Astrocyte of the cerebellum (primary cell): ENCODE data around the gene SRGAP3.
"Not testable (repeated sequence)": the region's sequence is repeated elsewhere in the genome, so short reads cannot be mapped to it uniquely, and the experiment has no call there.

Experiments used
- DNase-seq: peaks from one replicate; pipeline ENCODE4 v3.0.0-alpha.2; 2011; ENCODE audit warnings: low read depth
- H3K4me3 ChIP-seq: 2 replicates; pipeline ENCODE4 v1.5.1; 2011; ENCODE audit warnings: mild to moderate bottlenecking, low read depth, low read length, moderate library complexity
- in situ Hi-C: cut with HindIII; loops from 2 replicates; pipeline ENCODE4 v1.10.0; 2017; ENCODE audit warnings: low sequenced_read_pairs
- TF ChIP-seq, protein P1 (sequence below): IDR thresholded peaks from 2 replicates; pipeline ENCODE4 v1.5.1; 2012; ENCODE audit warnings: low read length, low read depth, moderate library complexity, mild to moderate bottlenecking; ENCODE audit errors: missing control alignments

The SRGAP3 gene

DNA sequence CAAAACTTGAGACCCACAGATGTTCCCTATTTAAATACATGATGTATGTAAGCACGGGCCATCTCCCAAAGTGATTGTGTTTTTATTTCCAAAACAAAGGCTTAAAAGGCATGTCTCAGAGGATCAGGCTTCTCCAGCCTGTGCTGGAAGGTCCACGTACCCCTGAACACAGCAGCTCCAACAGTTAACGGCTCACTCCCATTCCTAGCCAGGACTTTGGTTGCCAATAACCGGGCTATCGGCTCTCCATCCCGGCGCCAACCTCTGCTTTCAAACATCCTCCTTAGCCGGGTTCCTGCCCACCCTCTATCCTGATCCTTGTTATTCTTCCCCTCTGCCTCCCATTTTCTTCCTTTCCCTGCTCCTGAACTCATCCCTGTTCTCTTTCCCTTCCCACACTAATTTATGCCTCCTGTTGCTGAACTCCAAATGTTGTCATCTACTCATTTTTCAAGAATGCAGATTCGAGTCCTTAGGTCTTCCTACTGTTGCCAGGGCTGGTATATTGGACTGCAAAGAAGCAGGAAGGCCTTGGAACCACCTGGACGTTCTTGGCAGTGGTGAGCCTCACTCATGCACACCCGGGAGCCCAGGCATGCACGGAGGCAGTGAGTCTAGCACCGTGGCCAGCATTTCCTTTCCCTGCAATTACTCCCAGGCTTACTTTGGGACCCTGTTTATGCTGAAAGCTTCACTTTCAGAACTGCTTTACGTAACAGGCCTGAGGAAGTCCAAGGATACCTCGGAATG lies 157.8 kb downstream of the SRGAP3 start:
- TF ChIP-seq, protein P1, sequence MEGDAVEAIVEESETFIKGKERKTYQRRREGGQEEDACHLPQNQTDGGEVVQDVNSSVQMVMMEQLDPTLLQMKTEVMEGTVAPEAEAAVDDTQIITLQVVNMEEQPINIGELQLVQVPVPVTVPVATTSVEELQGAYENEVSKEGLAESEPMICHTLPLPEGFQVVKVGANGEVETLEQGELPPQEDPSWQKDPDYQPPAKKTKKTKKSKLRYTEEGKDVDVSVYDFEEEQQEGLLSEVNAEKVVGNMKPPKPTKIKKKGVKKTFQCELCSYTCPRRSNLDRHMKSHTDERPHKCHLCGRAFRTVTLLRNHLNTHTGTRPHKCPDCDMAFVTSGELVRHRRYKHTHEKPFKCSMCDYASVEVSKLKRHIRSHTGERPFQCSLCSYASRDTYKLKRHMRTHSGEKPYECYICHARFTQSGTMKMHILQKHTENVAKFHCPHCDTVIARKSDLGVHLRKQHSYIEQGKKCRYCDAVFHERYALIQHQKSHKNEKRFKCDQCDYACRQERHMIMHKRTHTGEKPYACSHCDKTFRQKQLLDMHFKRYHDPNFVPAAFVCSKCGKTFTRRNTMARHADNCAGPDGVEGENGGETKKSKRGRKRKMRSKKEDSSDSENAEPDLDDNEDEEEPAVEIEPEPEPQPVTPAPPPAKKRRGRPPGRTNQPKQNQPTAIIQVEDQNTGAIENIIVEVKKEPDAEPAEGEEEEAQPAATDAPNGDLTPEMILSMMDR = no peak
- no peak overlapping the region for H3K4me3 ChIP-seq
- no peak for DNase-seq
- in situ Hi-C loops = no loop called here

DNA sequence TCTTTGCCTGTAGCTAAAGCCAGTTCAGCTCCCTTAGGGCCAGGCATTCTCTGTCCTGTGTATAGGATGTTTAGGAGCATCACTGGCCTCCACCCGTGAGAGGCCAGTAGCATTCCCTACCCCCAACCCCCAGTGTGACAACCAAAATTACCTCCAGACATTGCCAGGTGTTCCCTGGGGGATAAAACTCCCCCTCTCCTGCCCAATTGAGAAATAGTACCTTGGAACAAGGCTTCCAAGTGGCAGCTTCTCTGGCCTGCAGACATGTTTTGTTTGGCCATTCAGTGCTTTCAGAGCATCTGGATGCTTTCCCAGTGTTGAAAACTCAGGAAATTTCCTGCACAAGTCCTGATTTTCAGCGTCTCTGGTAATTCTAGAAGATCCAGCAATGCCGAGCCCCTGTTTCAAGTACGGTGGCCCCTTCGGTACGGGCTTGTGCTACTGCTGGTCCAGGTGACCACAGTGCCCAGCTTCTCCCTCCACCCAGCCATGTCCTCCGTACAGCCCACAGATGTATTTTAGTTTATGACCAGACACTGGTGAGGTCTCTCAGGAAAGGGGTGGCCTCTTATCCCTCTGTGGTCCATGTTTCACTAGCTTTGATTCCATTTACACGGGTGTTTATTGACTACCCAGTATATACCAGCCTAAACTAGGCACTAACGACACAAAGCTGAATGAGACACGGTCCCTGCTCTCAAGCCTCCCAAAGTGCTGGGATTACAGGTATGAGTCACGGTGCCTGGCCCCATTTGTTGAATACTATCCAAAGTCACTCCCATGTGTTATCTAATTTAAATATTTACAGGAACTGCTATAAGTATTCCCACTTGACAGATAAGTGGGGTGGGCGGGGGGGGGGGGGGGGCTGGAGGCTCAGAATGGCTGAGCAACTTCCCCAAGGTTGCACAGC lies 160.7 kb downstream of the SRGAP3 start:
- DNase-seq = peak; percentile 31
- H3K4me3 ChIP-seq = no peak overlapping the region
- in situ Hi-C loops = no loop called here
- TF ChIP-seq, protein P1 = no peak

DNA sequence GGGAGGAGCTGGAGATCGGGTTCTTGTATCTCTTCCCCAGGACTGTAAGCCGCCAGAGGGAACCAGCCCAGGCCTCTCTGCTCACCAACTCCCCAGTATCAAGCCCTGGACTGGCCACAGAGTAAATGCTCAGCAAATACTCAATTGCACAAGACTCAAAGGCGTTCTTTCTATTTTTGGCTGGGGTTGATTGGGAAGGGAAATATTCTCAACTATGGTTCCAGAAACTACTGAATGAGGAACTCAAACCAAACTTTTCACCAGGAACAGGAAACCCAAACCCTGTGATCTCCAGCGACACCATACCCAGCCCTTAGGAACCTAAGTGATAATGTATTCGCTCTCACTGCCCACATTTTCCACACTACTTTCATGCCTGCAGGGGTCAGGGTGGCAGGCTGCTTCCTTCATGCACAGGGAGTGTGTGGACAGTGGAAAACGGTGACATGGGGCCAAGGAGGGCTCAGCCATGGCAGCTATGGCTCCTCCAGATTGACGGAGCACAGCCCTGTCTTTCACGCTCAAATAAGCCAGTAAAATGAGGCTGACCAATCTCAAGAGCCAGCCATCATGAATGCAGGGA lies 161.5 kb downstream of the SRGAP3 start:
- no peak for DNase-seq
- TF ChIP-seq, protein P1 = peak; percentile 7
- H3K4me3 ChIP-seq = no peak overlapping the region
- in situ Hi-C loops = no loop called here

DNA sequence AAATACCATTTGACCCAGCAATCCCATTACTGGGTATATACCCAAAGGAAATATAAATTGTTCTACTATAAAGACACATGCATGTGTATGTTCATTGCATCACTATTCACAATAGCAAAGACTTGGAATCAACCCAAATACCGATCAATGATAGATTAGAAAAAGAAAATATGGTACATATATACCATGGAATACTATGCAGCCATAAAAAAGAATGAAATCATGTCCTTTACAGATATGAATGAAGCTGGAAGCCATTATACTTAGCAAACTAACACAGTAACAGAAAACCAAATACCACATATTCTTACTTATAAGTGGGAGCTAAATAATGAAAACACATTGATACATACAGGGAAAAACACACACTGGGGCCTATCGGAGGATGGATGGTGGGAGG lies 164.0 kb downstream of the SRGAP3 start:
- DNase-seq, H3K4me3 ChIP-seq, in situ Hi-C loops: not testable (repeated sequence)

DNA sequence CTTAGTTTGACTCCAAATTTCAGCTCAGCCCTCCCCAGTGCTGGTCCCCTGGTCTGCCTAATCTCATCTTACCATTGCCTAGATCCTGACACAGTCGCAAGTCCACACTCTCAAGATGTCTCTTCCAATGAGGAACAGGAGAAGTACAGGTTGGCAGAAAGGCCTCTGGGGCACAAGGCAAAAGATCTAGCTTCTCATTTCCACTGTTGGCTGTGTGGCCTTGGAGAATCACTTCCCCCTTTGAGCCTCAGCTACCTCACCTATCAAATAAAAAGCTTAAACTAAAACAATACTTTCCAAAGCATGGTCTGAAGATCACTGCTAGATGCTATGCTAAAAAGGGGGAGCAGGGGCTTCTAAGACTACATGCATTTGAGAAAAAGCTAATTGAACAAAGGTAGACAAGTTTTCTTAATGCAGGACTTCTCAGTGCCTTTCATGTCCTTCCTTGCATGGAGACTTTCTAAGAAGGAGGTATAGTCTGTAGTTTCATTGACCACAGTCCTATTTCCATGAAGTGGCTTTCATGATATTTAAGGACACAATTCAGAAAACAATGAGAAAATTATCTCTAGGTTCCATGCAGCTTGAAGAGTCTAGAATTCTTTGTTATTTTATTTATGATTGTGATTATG lies 168.1 kb downstream of the SRGAP3 start:
- no peak for DNase-seq
- TF ChIP-seq, protein P1 = no peak
- H3K4me3 ChIP-seq = no peak overlapping the region
- in situ Hi-C loops = loop anchor here (5.0 kb wide), 1 partner anchor 84 kb away; no protein-coding TSS in a partner anchor

DNA sequence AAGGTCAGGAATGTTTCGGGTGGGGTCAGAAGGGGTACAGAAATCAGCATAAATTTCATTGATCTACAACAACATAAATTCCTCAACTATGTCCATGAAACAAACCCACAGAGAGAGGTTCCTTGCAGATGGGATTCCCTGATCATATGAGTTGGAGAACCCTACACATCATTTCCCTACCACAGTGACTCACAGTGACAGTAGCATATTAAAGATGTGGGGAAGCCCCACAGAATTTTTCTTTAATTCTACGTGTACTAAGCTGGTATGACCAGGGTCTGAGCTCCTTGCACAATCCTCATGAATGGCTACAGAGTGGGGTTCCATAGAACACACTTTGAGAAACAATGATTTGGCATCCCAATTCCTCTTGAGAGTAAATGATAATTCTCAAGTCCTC lies 169.3 kb downstream of the SRGAP3 start:
- DNase-seq = no peak
- TF ChIP-seq, protein P1 = no peak
- in situ Hi-C loops = loop anchor here (5.0 kb wide), 1 partner anchor 83 kb away; no protein-coding TSS in a partner anchor

More for the DNA sequence above, 169.3 kb downstream of the SRGAP3 start:
- H3K4me3 ChIP-seq = no peak overlapping the region
